GM18867 (cell line): Measurements from ENCODE around the gene ITK.
A peak's percentile ranks its signal among the peaks of the same experiment; 100 is the strongest.

ENCODE experiments used
- ATAC-seq: cut with Tn5 transposase; IDR thresholded peaks from one replicate; pipeline ENCODE4 v1.9.1; 2021; ENCODE audit warnings: mild to moderate bottlenecking, moderate library complexity; ENCODE audit not compliant: unreplicated experiment

Gene ITK

DNA sequence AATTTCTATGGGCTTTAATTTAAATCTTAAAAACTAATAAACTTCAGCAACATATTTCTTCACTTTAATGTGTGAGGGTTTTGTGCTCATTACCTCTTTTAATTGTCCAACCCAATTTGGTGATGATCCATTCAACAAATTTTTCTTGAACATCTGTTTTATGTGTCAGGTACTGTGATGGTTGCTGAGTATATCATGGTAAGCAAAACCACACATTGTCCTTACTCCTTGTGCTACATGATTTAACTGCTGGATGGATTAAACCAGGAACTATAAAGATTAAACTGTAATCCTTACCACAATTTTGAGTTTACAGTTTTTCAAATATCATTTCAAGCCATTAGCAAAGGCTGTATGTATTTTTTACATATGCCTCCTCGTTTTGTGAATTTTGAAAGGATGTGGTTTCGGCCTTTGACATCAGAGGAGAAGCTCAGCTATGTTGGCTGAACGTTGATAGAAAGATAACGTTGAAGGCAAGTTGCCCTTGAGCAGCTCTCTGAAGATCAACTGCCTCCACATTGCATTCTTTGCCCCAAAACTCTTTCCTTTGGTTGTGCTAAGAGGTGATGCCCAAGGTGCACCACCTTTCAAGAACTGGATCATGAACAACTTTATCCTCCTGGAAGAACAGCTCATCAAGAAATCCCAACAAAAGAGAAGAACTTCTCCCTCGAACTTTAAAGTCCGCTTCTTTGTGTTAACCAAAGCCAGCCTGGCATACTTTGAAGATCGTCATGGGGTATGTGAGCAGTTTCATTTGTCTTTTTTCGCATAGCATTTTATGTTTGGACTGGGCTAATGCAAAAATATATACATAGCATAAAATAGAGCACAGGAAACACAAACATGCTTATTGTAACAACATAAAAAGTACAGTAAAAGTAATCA lies at the start of gene ITK:
TSS of gene ITK (plus strand) at position 467 of the 891 bp plus-strand sequence. CDS start at position 605, 138 bp downstream.
- no peak for ATAC-seq

DNA sequence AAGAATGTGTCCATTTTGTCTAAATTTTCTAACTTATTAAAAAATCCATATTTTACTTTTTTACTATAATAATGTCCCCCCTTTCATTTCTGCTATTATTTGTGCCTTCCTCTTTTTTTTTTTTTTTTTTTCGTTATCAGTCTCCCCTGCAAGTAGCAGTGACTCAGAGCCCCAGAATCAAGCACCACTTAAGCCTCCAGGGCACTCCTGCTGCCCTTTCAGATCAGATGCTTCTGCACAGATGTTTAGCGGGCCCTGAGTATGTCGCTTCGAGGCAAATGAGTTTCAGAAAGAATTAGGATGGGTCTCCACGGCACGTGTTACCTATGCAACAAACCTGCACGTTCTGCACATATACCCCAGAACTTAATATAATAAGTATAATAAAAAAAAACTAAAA lies 49.7 kb upstream of the ITK start:
- peak; percentile 65 for ATAC-seq

- no peak for ATAC-seq
Observed at GRCh38 chr5:157132281-157132612, 48.4 kb upstream of the ITK start.

GRCh38 chr5:157137691-157138090 lies 42.9 kb upstream of the ITK start:
- no peak for ATAC-seq

DNA sequence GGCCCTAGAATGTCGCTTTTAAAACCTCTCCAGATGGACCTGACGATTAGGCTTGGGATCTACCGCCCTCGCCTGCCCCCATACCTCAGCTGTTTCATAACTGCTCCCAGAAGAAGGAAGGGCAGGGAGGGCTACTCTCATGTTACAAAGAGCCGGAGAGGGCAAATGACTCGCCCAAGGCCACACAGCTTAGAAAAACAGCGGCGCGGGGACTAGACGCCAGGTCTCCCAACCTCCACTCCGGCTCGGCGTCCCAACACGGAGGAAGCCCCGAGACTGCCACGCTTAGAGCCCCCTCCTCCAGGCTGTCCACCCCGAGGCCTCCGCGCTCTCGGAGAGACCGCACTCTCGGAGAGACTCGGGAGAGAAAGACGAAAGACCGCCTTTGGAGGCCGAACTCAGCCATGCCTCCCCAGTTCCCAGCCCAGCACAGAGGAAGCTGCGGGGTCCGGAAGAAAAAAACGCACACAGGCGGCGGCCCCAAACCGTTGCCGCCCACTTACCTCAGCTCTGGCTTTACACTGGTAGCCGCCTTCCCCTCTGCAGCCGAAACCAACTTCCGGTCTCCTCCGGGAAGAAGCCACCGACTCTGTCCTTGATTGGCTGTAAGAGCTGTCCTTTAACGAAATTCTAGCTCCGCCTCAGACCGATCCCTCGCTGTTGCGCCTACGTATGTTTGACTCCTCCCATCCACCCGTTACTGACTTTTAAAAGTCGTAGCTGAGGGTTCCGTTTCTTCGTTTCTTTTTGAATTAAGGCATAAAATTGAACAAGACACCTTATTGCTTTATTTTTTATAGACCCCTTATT lies 38.1 kb upstream of the ITK start, which contains the start of gene MED7:
TSS of gene MED7 (minus strand) at position 549 of the 810 bp plus-strand sequence. CDS start 3,434 bp downstream, outside the sequence.
- ATAC-seq, result peak; percentile 99

DNA sequence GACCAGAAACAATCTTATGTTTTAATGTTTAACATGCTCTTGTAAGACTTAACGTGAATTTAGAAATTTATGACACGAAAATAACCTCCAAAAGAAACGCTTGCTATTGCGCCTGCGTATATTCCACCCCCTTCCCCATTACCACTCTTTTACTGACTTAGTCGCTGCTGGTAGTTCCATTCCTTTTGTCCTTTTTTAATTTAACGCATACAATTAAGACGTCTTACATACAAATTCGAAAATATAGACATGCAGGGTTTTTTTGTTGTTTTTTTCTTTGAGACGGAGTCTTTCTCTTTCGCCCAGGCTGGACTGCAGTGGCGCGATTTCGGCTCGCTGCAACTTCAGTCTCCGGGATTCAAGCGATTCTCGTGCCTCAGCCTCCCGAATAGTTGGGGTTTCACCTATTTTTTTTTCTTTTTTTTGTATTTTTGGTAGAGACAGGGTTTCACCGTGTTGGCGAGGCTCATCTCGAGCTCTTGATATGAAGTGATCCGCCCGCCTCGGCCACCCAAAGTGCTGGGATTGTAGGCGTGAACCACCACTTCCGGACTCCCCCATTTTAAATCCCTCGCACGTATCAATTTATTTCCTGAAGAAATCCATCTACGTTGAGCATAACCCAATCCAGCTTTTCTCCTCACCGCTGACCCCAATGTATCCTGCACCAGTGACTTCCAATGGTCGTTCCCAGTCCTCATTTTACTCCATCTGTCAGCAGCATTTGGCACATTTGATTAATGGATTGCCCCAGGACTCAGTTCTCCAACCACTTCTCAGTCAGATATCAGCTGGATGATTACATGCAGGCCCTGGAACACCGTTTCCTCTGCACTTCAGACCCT lies 37.3 kb upstream of the ITK start:
- peak; percentile 35 for ATAC-seq

- peak; percentile 78 for ATAC-seq
Observed at GRCh38 chr5:157148734-157149615, 31.7 kb upstream of the ITK start.

DNA sequence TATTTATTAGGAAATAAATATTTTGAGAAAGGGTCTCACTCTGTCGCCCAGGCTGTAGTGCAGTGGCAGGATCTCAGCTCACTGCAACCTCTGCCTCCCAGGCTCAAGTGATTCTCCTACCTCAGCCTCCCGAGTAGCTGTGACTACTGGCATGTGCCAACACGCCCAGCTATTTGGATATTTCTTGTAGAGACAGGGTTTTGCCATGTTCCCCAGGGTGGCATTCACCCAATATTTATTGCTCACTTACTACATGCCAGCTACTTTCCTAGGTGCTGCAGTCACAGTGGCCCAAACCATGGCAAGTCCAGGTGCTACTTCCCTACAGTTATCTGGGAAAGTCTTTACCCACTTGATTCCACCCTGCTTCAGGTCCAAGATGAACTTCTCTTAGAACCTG lies 29.6 kb upstream of the ITK start:
- no peak for ATAC-seq

DNA sequence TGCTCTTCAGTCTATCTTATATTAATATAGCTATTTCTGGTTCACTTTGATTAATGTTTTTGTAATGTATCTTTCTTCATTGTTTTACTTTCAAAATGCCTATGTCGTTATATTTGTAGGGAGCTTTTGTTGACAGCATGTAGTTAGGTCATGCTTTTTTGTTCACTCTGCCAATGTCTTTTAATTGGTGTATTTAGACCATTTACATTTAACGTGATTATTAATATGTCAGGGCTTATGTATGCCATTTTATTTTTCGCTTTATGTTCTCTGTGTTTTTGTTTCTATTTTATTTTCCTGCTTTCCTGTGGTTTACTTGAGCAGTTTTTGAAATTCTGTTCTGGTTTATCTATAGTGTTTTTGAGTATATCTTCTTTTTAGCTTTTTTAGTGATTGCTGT lies 25.3 kb upstream of the ITK start:
- ATAC-seq, result no peak

DNA sequence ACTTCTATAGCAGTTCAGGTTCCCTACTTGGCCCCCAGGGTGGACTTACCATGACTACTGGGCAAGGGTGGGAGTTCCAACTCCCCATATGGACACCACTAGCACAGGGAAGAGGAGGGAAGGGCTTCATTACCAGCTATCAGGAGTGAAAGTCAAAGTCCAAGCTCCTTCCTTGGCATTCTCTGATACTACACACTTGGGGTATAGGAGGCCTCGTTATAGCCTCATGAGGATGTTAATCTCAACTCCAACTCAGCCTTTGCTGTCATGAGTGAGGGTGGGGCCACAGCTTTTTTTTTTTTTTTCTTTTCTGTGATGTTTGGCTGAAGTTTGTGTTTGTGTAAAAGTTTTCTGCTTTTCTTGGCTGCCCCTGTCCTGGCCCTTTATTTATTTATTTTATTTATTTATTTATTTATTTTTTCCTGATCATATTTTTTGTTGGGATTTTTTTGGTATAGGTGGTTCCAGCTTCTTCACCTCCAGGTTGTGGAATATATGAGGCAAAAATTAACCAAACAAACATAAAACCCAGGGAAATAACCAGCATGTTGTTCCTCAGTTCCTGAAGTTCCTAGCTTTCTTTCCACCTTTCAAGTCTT lies 23.2 kb upstream of the ITK start:
- no peak for ATAC-seq

- ATAC-seq, result no peak
Observed at GRCh38 chr5:157159209-157159751, 21.4 kb upstream of the ITK start.

DNA sequence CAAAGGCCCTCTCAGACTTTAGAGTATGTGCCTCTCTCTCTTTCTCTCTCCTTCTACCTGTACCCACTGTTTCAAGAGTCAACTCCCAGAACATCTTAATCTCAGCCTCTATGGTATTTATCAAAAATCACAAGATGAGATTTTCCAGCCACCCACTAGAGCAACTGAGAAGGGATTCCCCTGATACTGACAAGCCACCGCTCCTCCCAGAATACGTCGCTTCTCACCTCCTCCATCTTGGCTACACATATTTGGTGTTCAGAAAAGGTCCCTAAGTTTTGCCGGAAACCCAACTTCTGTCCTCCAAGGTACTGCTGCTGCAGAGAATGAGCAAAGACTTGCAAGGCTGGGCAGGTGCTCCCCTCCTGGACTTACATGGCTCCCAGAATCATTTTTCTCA lies 20.6 kb upstream of the ITK start:
- ATAC-seq, result no peak

DNA sequence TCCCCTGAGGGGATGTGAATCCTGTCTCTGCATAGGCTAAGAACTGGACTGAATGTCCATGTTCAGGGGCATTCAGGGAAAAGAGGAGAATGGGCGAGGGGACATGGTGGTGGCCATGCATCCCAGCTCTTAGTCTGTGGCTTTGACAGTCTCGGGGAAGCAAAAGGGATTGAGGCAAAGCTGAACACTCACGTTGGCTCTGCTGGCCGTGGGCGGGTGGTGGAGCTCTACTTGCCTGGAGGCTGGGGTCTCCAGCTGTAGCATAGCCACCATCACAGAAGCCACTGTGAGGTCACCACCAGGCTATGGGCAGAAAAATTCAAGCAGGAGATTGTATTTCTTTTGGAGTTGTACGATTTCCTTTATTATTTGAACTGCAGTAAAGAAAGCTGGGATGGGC lies 18.6 kb upstream of the ITK start:
- no peak for ATAC-seq

DNA sequence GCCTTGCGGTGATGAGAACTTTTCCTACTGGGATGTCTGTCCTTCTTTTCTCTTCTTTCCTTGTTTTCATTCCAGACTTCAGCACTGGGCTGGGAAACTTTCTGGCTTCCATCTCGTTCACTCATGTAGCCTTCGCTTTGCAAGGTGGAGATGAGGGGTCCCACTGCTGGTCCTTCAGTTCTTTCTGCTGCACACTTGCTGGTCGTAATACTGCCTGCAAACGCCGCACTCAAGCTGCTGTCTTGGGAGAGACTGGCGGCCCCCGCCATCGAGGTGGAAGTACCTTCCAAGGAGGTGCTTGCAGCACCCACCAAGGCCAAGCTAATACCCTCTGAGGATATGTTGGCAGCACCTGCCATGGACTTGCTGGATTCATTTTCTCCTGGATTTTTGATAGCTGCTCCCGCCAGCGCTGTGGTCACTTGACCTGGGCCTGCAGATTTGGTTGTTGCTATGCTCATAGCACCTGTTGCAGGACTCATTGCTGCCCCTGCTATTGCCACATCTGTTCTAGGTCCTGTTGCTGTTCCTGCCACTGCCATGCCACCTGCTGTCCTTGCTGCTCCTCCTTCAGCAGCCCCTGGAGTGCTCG lies 17.6 kb upstream of the ITK start:
- ATAC-seq, result no peak

GRCh38 chr5:157164521-157164920 lies 16.1 kb upstream of the ITK start:
- ATAC-seq, result no peak

DNA sequence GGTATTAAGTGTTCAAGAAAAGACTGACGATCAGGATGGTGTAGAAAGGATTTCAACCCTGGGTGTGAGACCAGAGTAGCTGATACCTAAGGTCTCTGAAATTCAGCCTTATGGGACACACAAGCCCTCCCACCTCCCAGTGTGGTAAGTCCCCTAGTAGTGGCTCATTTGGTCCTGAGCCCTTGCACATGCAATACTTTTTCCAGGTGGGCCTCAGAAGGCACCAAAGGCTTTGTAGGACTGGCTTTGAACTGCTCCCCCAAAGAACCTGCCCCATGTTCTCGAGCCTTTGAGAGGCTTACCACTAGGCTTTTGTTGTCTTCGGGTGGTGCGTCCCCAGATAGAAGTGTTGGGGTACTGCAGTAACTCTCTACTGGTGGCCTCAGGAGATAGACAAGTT lies 15.4 kb upstream of the ITK start:
- no peak for ATAC-seq

- ATAC-seq, result no peak
Observed at GRCh38 chr5:157165668-157166067, 15.0 kb upstream of the ITK start.

DNA sequence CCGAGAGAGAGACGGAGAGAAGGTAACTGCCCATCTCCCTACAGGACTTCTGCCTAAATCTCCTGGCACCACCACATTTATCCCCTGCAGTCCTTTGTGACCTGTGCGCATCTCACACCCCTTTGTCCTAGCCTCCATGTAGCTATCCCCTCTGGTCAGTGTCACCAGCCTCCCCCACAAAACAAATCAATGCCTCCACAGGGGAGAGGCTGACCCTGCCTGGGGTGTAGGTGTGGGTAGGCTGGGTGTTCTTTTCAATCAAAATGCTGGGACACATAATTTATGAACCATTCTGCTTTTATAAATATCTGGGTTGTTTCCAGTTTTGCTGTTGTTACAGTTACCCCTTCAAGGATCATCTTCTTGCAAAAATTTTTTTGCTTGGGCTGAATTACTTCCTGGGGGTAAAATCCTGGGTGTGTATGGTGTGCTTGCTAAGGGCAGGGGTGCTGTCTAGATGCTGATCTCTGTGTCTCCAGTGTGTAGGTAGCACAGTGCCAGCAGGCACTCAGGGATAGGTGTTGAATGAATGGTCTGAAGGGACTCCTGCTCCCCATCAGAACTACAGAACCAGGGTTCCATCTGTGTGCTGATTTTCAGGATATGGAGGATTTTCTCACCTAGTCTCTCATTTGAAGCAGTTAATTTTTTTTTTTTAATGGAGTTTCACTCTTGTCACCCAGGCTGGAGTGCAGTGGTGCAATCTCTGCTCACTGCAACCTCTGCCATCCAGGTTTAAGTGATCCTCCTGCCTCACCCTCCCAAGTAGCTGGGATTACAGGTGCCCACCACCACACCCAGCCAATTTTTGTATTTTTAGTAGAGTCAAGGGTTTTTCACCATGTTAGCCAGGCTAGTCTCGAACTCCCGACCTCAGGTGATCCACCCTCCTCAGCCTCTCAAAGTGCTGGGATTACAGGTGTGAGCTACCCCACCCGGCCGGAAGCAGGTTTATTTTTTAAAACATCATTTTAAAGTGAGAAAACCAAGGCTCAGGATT lies 14.1 kb upstream of the ITK start, which contains the start of gene GARIN3:
TSS of gene GARIN3 (minus strand) at position 51 of the 1,000 bp plus-strand sequence. CDS start 96 bp downstream, outside the sequence.
- no peak for ATAC-seq
